NK-92 (cell line): ENCODE measurements around the gene ASTL.
"Not testable (repeated sequence)": the region's sequence is repeated elsewhere in the genome, so short reads cannot be mapped to it uniquely, and the experiment has no call there.

Source experiments
- DNase-seq: peaks from one replicate; lab custom pipeline; 2025; ENCODE audit not compliant: unreplicated experiment; lab: John Stamatoyannopoulos, UW

ASTL gene

DNA sequence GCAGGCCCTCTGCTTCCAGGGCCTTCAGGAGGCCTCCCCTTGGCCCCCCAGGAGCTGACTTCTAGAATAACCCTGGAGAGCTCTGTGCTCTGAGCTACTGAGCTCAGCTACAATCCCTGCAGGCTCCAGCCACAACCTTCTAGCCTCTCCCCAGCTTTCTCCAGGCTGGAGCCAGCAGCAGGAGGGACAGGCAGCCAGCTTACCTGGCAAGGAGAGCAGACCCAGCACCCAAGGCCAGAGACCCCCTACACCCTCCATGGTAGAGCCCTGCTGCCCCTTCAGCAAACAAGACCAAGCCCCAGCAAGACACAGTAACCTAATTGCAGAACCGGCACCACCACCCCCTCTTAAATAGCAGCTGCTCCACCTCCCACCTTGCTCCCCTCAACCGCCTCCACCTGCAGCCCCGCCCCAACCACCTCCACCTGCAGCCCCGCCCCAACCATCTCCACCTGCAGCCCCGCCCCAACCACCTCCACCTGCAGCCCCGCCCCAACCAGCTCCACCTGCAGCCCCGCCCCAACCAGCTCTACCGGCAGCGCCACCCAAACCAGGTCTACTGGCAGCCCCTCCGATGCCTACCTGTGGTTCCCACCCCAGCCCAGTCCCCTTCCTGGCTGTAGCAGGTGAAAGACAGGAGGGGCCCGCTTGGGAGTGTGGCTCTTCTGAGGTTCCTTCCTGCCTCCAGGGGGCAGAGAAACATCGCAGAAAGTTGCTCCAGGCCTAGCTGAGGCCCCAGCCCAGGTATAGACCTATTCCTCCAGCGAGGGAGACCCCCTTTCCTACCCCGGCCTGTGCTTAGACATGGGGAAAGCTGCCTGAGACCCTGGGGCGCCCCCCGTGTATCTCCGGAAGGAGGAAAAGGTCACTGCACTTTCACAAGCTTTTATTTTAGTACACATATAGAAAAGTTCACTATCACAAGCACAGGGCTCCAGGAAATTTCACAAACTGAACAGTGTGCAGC, at the start of gene ASTL:
Gene ASTL, minus strand, starts transcription at position 324 of the 967 bp plus-strand sequence. Its CDS starts 66 bp downstream, at position 258.
- no peak for DNase-seq

GRCh38 chr2:96186562-96186961, 48.3 kb upstream of the ASTL start:
- no peak for DNase-seq

DNA sequence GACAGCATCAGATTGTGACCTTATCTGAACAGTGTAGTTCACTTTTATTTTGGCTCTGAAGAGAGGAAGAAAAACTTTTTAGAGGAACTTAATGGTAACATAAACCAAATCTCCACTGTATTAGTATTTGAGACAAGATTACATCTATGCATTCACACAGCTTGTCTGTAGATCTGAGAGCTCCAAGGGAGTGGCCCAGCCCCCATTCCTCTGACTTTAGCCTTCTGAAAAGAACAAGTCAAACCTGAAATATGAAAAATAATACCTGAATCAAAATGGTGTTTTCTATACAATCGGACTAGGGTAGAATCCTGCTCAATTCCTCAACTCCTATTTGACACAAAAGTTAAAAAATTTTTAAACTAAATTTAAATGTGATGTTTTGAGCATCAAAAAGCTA, 47.2 kb upstream of the ASTL start:
- no peak for DNase-seq

DNA sequence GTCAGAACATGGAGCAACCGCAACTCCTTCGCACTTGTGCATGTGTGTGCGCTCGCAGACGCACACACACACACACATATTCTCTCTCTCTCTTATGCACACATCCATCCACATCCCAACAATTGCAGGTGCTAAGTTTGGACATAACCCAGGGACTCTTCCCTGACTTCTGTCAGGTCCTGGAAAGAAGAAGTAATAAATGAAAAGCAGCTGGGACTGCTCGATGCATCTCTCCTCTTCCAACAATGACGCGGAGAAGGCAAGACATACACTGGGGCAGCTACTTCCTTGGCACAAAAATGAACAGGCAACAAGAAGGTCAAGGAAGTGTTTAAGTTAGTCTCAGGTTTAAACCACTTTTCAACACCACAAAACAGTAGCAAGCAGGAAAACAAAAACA, 46.7 kb upstream of the ASTL start:
- DNase-seq: no peak

- DNase-seq: no peak
Measured at GRCh38 chr2:96184188-96184587, 45.9 kb upstream of the ASTL start.

GRCh38 chr2:96181529-96181928, 43.2 kb upstream of the ASTL start:
- DNase-seq: no peak

GRCh38 chr2:96180521-96180920, 42.2 kb upstream of the ASTL start:
- DNase-seq: no peak

- no peak for DNase-seq
Measured at GRCh38 chr2:96180002-96180401, 41.7 kb upstream of the ASTL start.

DNA sequence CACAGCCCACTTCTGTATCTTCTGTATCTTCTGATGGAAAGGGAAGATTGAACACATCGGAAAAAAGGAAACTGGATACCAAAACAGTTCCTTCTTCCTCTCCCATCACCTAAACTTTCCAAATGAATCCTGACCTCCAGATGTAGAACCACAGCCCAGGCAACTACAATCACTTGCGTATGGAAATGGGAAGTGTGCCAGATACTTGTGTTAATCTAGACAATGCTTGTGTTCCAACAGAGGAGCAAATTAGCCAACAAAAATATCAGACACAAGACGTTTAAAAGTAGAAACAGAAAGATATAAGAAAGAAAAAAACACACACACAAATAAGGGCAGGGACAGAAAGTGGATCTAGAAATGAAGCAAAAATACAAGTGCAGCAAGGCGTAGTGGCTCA, 38.4 kb upstream of the ASTL start:
- no peak for DNase-seq

- no peak for DNase-seq
Measured at GRCh38 chr2:96175951-96176350, 37.6 kb upstream of the ASTL start.

- peak; percentile 20 for DNase-seq
Measured at GRCh38 chr2:96174251-96175144, 36.2 kb upstream of the ASTL start.

DNA sequence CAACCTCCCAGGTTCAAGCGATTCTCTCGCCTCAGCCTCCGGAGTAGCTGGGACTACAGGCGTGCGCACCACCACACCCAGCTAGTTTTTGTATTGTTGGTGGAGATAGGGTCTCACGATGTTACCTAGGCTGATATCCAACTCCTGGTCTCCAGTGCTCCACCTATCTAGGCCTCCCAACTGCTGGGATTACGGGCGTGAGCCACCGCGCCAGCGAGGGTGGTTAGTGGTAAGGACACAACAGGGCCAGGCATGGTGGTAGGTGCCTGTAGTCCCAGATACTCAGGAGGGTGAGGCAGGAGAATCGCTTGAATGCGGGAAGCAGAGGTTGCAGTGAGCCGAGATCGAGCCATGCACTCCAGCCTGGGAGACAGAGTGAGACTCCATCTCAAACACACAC, 33.5 kb upstream of the ASTL start:
- DNase-seq: no peak

DNA sequence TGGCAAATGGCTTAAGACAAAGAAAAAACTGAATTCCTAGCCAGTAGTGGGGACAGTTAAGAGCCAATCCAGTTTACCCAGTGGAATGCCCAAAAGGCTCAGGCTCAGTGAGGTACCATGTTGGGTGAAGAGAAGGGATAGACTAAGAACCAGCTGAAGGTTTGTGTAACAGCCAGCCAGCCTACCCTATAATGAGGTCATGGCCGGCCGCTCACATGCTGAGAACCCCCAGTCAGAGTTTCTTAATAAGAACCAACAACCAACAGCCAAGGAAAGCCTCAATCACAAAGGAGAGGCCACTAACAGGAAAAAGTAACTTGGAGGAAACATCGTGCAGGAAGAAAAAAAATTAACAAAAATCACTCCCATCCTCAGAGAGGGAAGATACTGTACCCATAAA, 32.3 kb upstream of the ASTL start:
- DNase-seq: no peak

DNA sequence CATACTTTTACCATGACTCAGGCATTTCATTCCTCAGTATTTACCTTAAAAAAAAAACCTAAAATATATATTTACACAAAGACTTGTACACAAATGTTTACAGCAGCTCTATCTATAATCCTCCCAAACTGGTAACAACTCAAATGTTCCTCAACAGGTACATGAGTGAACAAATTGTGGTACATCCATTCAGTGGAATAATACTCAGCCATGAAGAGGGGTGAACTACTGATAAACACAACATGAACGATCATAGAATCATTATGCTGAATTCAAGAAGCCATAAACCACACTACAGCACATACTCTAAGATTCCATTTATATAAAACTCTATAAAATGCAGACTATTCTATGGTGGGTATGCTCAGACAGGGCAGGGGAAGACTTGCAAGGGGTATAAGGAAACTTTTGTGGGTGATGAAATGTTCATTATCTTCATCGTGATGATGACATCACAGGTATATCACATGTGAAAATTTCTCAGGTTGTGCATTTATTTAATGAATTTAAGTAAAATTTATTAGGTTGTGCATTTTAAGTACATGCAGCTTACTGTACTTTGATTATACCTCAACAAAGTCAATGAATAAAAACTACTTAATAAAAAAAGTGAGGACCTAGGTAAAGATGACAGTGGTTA, 31.7 kb upstream of the ASTL start:
- DNase-seq: no peak

DNA sequence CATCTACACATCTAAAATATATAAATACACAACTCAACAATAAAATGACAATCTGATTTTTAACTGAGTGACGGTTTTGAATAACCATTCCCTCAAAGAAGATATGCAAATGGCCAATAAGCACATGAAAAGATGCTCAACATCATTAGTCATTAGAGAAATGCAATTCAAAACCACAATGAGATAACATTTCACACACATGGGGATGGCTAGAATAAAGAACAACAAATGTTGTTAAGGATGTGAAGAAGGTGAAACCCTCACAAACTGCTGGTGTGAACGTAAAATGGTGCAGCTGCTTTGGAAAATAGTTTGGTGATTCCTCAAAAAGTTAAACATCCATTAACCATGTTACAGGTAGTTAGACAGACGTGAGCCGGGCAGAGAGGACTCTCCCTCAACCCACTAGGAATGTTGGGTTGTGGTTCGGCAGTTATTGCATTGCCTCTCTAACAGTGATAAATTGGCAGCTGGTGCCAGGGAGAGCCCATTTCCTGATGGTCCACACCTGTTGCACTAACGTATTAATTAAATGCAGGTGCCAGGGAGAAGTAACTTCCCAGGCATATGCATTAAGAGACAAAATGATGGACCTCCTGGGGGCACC, 29.2 kb upstream of the ASTL start:
- no peak for DNase-seq

- DNase-seq: no peak
Measured at GRCh38 chr2:96164459-96165184, 26.3 kb upstream of the ASTL start.

GRCh38 chr2:96163768-96164429, 25.6 kb upstream of the ASTL start:
- no peak for DNase-seq

DNA sequence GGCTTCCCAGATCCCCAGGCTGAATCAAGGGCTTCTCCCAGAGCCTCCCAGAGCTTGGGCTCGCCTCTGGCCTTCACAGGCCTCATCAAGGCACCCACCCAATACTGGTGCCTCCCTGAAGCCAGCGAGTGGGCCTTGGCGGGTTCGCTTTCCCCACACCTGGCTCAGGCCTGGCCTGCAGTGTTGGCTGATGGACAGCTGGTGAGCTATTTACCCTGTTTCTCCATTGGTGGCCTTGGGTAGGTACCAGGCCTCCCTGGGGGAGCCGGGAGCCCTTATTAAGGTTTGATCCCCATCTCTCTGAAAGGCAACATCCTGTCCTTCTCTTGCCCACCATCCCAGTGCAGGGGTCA, 25.1 kb upstream of the ASTL start:
- DNase-seq: no peak

DNA sequence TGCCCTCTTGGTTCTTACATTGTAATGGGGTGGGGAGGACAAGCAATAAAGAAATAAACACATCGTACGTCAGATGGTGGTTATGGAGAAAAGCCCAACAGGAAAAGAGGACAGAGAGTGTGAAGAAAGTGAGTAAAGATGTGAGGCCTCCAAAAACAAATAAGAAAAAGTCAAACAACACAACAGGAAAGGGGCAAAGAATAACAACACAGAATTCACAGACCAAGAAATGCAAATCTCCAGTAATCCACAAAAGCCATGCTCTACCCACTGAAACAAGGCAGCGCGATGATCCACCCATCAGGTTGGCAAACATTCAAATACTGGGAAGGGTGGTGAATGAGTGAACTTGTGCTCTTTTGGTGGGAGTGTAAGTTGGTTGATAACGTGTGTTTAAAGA, 23.6 kb upstream of the ASTL start:
- DNase-seq: no peak

DNA sequence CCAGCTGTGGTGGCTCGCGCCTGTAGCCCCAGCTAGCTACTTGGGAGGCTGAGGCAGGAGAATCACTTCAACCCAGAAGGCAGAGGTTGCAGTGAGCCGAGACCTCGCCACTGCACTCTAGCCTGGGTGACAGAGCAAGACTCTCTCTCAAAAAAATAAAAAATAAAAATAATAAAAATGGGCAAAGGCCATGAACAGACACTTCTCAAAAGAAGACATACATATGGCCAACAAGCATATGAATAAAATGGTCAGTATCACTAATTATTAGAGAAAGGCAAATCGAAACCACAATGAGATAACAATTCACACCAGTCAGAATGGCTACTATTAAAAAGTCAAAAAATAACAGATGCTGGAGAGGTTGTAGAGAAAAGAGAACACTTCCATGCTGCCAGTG, 22.1 kb upstream of the ASTL start:
- DNase-seq: not testable (repeated sequence)
